ENCODE data around the gene PMFBP1. TPM values are rescaled to one million over a fixed set of nuclear protein-coding genes. Genes with fewer than 3 reads are reported as not detected.
A peak's percentile ranks its signal among the peaks of the same experiment; 100 is the strongest.

Gene PMFBP1
- total RNA-seq, 2 donors from 2014 or later = 0.21 to 1.4 TPM

DNA sequence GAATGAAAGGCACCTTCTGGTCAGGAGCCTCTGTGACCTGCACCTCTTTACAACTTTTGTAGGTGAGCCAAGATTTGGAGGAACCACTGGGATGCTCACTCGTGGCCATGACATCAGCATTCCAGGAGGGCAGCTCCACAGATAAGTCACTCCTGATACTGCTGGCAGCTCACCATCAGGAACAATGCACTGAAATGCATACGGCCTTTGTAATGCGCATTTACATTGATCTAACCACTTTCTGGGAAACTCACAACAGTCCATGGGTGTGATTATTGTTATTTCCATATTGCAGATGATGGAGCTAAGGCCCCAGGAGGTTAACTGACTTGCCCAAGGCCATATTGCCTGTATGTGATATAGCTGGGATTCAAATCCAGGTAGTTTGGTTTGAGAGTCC lies 34.3 kb upstream of the PMFBP1 start:
- H3K36me3 ChIP-seq = no peaks in the 10 kb centered on the region
- no peak overlapping the region for H3K27ac ChIP-seq
- H3K4me3 ChIP-seq = no peak overlapping the region
- H3K27me3 ChIP-seq (replicated peaks; ENCODE audit: insufficient read depth) = no peaks in the 10 kb centered on the region
- H3K9me3 ChIP-seq = no peaks in the 10 kb centered on the region
- DNase-seq (ENCODE audit: low spot score) (no peak), ATAC-seq (ENCODE audit: insufficient number of reproducible peaks, low FRiP score, low read depth) (no peak)
- H3K4me1 ChIP-seq (ENCODE audit: control insufficient read depth in 1 of 2, low read depth in 2 of 2) = peaks cover 0 to 5% of the 10 kb centered on the region in 2 donors
- TF ChIP-seq, protein P1, sequence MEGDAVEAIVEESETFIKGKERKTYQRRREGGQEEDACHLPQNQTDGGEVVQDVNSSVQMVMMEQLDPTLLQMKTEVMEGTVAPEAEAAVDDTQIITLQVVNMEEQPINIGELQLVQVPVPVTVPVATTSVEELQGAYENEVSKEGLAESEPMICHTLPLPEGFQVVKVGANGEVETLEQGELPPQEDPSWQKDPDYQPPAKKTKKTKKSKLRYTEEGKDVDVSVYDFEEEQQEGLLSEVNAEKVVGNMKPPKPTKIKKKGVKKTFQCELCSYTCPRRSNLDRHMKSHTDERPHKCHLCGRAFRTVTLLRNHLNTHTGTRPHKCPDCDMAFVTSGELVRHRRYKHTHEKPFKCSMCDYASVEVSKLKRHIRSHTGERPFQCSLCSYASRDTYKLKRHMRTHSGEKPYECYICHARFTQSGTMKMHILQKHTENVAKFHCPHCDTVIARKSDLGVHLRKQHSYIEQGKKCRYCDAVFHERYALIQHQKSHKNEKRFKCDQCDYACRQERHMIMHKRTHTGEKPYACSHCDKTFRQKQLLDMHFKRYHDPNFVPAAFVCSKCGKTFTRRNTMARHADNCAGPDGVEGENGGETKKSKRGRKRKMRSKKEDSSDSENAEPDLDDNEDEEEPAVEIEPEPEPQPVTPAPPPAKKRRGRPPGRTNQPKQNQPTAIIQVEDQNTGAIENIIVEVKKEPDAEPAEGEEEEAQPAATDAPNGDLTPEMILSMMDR (IDR thresholded peaks at IDR 0.05) = no peak

DNA sequence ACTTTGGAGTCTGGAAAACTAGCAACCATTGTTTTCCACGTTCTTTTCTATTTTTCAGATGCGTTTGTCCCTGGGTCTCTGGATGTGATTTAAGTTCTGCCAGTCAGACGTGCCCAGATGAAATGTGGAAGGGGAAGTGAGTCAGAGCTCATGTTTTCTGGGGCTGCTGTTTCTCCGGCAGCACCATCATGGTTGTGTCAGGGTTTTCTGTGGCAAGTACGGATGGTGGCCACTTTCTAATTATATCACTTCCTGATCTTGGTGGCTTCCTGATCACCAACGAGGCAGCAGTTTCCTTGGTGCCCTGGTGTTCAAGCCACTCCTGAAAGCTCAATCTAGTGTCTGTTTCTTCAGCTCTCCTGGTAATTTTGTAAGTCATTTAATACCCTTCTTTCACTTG lies 31.4 kb upstream of the PMFBP1 start:
- no peak for DNase-seq (ENCODE audit: low spot score)

DNA sequence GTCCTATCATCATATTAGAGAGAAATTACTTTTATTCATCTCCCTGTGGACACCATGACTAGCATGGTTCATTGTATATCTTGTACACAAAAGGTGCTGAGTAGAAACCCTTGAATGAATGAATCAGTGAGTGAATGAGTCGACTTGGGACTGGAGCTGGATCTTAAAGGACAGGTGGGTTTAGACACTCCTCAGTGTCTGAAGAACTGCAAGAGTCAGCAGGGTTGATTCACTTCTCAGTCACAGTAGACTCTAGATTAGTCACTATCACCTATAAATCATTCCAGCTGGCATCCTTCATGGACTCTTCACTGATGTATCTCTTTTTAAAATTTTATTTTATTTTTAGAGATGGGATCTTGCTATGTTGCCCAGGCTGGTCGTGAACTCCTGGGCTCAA lies 30.1 kb upstream of the PMFBP1 start:
- Histone ChIP-seq H3K27me3 (replicated peaks; ENCODE audit: insufficient read depth) (no peaks in the 10 kb centered on the region), H3K27ac (no peak overlapping the region), H3K36me3 (no peaks in the 10 kb centered on the region), H3K9me3 (no peaks in the 10 kb centered on the region), H3K4me1 (ENCODE audit: control insufficient read depth in 1 of 2, low read depth in 2 of 2) (peaks cover 6 to 12% of the 10 kb centered on the region in 2 donors), H3K4me3 (no peak overlapping the region)
- TF ChIP-seq, protein P1 (IDR thresholded peaks at IDR 0.05) = no peak
- ATAC-seq (ENCODE audit: insufficient number of reproducible peaks, low FRiP score, low read depth) = no peak
- no peak for DNase-seq (ENCODE audit: low spot score)

More for the DNA sequence above, 31.4 kb upstream of the PMFBP1 start:
- Histone ChIP-seq H3K9me3 (no peaks in the 10 kb centered on the region), H3K4me1 (ENCODE audit: control insufficient read depth in 1 of 2, low read depth in 2 of 2) (peaks cover under 1 to 5% of the 10 kb centered on the region in 2 donors), H3K36me3 (no peaks in the 10 kb centered on the region), H3K27ac (peak overlapping the region in 1 of 2 donors; percentile 67), H3K4me3 (no peak overlapping the region), H3K27me3 (replicated peaks; ENCODE audit: insufficient read depth) (no peaks in the 10 kb centered on the region)
- no peak for ATAC-seq (ENCODE audit: insufficient number of reproducible peaks, low FRiP score, low read depth)
- TF ChIP-seq, protein P1 (IDR thresholded peaks at IDR 0.05) = no peak

DNA sequence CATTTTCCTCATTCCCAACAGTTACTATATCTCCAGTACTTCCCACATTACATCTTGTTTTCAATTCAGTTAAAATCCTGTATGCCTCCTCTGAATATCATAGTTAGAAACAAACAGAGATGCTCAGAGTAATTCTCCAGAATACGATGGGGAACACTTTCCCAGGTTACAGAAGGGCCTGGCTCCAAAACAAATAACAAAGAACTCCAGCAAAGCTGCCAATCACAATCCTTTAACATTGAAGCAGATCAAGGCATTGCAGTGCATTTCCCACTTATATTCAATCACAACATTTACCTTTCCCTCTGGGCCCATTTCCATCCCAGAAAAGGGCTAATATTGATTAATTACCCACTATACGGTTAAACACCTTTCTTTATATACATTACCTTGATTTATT lies 29.4 kb upstream of the PMFBP1 start:
- peaks cover 6 to 12% of the 10 kb centered on the region in 2 donors for H3K4me1 ChIP-seq (ENCODE audit: control insufficient read depth in 1 of 2, low read depth in 2 of 2)
- TF ChIP-seq, protein P1 (IDR thresholded peaks at IDR 0.05) = no peak
- no peak overlapping the region for H3K4me3 ChIP-seq
- DNase-seq (ENCODE audit: low spot score) (no peak), ATAC-seq (ENCODE audit: insufficient number of reproducible peaks, low FRiP score, low read depth) (no peak)
- H3K27me3 ChIP-seq (replicated peaks; ENCODE audit: insufficient read depth) = no peaks in the 10 kb centered on the region
- H3K36me3 ChIP-seq = no peaks in the 10 kb centered on the region
- no peaks in the 10 kb centered on the region for H3K9me3 ChIP-seq
- H3K27ac ChIP-seq = no peak overlapping the region

DNA sequence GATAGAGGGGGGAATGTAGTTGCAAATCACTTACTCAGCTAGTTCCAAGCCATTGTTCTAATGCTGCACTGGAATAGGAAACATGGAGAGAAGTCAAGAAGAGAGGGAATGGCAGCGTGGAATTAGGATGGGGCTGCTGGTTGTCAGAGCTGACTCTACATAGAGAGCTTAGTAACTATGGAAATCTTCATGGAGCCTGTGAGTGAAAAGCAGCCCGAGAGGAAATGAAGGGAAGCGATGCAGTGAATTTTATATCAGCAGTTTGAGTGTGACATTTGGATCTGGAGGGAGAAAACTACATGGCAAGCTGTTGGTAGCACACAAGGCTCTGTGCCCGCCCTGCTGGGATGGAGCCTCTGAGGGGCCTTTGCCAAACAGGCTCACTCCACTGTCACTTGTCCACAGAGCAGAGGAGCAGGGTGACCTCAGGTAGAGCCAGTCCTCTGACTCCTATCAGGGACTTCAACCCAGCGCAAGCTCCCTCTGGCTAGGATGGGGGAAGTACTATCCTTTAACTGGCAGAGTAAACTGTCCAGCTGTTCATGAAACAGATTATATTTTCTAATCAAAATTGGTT lies 27.9 kb upstream of the PMFBP1 start:
- no peak for DNase-seq (ENCODE audit: low spot score)
- no peak for ATAC-seq (ENCODE audit: insufficient number of reproducible peaks, low FRiP score, low read depth)
- Histone ChIP-seq H3K4me3 (no peak overlapping the region), H3K36me3 (no peaks in the 10 kb centered on the region), H3K27me3 (replicated peaks; ENCODE audit: insufficient read depth) (no peaks in the 10 kb centered on the region), H3K4me1 (ENCODE audit: control insufficient read depth in 1 of 2, low read depth in 2 of 2) (peaks cover 6 to 12% of the 10 kb centered on the region in 2 donors), H3K27ac (no peak overlapping the region), H3K9me3 (no peaks in the 10 kb centered on the region)
- TF ChIP-seq, protein P1 (IDR thresholded peaks at IDR 0.05) = no peak

Data from thoracic aorta (tissue), 2 donors.